Activated naive CD4-positive, alpha-beta T cell treated with Interleukin-2 at 50 U/mL for 16 hours (primary cell): ENCODE measurements around the gene NBEAL1.
"Not testable (repeated sequence)": the region's sequence is repeated elsewhere in the genome, so short reads cannot be mapped to it uniquely, and the experiment has no call there.

ENCODE experiments used
- DNase-seq: peaks from one replicate; pipeline ENCODE4 v3.0.0-alpha.2; 2020

Gene NBEAL1

DNA sequence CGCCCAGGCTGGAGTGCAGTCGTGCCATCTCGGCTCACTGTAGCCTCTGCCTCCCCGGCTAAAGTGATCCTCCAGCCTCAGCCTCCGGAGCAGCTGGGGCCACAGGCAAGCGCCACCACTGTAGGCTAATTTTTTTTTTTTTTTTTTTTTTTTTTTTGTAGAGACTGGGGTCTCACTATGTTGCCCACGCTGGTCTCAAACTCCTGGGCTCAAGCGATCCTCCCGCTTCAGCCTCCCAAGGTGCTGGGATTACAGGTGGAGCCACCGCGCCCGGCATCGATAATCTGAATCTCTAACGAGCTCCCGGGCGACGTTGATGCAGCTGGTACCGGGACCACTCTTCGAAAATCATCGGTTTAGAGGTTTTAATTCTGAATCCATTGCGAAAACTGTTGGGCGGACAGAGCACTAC is 223.6 kb downstream of the NBEAL1 start:
- DNase-seq: no peak

- DNase-seq: peak; percentile 98
Measured at GRCh38 chr2:203238704-203239526, 224.2 kb downstream of the NBEAL1 start, which contains the start of gene CYP20A1. TSS of gene CYP20A1 (plus strand) at chr2:203239018. CDS start at chr2:203239063, 45 bp downstream.

- DNase-seq: no peak
Measured at GRCh38 chr2:203240491-203240890, 225.8 kb downstream of the NBEAL1 start.

DNA sequence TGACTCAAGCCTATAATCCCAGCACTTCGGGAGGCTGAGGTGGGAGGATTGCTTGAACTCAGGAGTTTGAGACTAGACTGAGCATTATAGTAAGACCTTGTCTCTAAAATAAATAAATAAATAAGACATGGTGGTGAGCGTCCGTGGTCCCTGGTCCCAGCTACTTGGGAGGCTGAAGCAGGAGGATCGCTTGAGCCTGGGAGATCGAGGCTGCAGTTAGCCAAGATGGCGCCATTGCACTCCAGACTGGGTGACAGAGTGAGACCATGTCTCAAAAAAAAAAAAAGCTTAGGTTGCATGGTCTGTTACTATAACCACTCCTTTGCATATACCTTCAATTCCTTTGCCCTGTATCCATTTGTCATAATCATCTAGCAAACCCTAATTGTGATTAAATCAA is 227.8 kb downstream of the NBEAL1 start:
- no peak for DNase-seq

DNA sequence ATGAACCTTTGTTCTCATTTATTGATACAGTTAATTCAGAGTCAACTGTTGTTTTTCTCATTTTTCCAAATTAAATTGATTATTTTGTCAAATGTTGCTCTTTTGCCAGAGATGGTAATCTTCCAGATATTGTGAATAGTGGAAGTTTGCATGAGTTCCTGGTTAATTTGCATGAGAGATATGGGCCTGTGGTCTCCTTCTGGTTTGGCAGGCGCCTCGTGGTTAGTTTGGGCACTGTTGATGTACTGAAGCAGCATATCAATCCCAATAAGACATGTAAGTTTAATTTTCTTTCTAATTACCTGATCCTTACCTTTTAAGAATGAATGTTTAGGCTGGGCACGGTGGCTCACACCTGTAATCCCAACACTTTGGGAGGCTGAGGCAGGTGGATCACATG is 232.0 kb downstream of the NBEAL1 start:
- no peak for DNase-seq

- DNase-seq: no peak
Measured at GRCh38 chr2:203252818-203253217, 238.1 kb downstream of the NBEAL1 start.

DNA sequence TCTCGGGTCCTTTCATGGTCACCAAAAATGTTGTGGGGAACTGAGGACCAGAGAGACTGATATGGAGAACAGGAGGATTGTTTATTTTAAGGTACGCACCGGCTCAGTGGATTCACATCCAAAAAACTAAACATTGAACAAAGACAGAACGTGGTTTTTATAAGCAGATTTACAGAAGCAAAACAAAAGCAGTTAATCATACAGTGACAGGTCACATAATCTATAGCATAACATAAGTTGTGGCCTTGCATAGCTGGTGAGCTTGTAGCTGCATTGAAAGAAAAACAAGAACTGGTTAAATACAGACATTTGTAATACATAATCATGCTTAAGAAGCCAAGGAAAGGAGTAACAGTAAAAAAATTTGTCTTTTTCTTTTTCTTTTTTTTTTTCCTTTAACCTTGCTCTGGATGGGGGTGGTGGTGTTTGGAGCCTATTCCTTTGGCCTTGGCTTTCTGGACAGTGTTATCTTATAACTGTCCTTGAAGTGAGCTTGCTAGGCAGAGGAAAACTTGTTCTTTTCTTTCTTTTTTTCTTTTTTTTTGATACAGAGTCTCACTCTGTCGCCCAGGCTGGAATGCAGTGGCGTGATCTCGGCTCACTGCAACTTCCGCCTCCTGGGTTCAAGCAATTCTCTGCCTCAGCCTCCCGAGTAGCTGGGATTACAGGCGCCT is 238.9 kb downstream of the NBEAL1 start:
- not testable (repeated sequence) for DNase-seq

DNA sequence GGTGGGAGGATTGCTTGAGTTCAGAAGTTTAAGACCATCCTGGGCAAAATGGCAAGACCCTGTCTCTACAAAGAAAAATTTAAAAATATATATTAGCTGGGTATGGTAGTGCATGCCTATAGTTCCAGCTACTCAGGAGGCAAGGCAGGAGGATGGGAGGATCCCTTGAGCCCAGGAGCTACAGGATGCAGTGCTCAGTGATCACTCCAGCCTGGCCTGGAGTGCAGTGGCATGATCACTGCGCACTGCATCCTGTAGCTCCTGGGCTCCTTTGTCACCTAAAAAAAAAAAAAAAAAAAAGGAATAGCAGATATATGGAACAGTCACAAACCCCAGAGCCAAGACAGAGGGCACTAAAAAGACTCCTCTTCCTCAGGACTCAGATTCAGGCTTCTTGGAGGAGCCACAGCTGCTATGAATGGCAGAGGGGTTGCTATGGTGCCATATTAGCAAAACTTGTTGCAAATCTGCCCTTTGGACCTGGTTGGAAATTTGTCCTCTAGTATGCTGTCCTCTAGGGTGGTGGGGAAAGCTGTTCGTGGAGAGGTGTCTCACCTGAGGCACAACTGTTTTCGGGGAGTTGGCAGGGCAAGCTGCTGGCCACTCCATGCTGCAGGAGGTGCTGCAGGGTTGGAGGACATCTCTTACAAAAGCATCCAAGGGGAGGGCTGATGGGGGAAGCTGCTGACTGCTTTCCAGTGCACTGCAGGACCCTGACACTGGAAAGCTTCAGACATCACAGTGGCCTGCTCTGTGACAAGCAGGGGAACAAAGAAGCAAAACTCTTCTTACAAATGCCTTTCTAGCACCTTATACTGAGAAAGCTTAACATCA is 246.9 kb downstream of the NBEAL1 start:
- no peak for DNase-seq
